ENCODE measurements around the gene ZNF768.
A peak's percentile ranks its signal among the peaks of the same experiment; 100 is the strongest.

The ZNF768 gene

GRCh38 chr16:30526137-30526822 is at the start of gene ZNF768:
Gene ZNF768, minus strand, starts transcription at chr16:30526566. Its CDS starts 153 bp downstream, at chr16:30526413.
- Histone ChIP-seq H3K36me3 (ENCODE audit: low read depth) (peaks cover 10% of the 10 kb centered on the region; the same call in 1 of the 2 replicates), H3K27ac (ENCODE audit: poor library complexity, severe bottlenecking) (peak within 1 kb of the TSS; percentile 82), H3K9me3 (ENCODE audit: severe bottlenecking) (no peaks in the 10 kb centered on the region), H3K4me1 (ENCODE audit: insufficient read depth, poor library complexity, severe bottlenecking) (peaks cover 9% of the 10 kb centered on the region), H3K4me3 (ENCODE audit: severe bottlenecking) (peak within 1 kb of the TSS; percentile 54), H3K27me3 (ENCODE audit: insufficient read depth, poor library complexity, severe bottlenecking) (no peaks in the 10 kb centered on the region)
- no peak for DNase-seq (ENCODE audit: low spot score)
- peak; percentile 6; the same call in 1 of the 3 replicates for ATAC-seq (ENCODE audit: low read depth)
- TF ChIP-seq, protein P1, sequence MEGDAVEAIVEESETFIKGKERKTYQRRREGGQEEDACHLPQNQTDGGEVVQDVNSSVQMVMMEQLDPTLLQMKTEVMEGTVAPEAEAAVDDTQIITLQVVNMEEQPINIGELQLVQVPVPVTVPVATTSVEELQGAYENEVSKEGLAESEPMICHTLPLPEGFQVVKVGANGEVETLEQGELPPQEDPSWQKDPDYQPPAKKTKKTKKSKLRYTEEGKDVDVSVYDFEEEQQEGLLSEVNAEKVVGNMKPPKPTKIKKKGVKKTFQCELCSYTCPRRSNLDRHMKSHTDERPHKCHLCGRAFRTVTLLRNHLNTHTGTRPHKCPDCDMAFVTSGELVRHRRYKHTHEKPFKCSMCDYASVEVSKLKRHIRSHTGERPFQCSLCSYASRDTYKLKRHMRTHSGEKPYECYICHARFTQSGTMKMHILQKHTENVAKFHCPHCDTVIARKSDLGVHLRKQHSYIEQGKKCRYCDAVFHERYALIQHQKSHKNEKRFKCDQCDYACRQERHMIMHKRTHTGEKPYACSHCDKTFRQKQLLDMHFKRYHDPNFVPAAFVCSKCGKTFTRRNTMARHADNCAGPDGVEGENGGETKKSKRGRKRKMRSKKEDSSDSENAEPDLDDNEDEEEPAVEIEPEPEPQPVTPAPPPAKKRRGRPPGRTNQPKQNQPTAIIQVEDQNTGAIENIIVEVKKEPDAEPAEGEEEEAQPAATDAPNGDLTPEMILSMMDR (IDR thresholded peaks at IDR 0.05; ENCODE audit: poor library complexity, severe bottlenecking), result no peak

DNA sequence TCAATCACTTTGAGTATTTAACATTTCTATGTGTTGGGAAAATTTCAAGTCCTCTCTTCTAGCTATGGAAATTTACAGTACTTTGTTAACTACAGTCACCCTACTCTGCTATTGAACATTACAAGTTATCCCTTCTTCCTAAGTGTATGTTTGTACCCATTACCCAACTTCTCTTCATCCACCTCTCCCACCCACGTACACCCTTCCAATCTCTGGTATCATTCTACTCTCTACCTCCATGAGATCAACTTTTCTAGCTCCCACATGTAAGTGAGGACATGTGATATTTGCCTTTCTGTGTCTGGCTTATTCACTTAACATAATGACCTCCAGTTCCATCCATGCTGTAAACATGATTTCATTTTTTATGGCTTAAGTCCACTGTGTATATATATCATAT is 48.3 kb upstream of the ZNF768 start:
- Histone ChIP-seq H3K27ac (ENCODE audit: poor library complexity, severe bottlenecking) (no peak overlapping the region), H3K9me3 (ENCODE audit: severe bottlenecking) (no peaks in the 10 kb centered on the region), H3K4me1 (ENCODE audit: insufficient read depth, poor library complexity, severe bottlenecking) (no peaks in the 10 kb centered on the region), H3K27me3 (ENCODE audit: insufficient read depth, poor library complexity, severe bottlenecking) (no peaks in the 10 kb centered on the region), H3K36me3 (ENCODE audit: low read depth) (peaks cover 27% of the 10 kb centered on the region), H3K4me3 (ENCODE audit: severe bottlenecking) (no peak overlapping the region)
- TF ChIP-seq, protein P1 (IDR thresholded peaks at IDR 0.05; ENCODE audit: poor library complexity, severe bottlenecking), result no peak
- DNase-seq (ENCODE audit: low spot score) (no peak), ATAC-seq (ENCODE audit: low read depth) (no peak)

GRCh38 chr16:30571445-30572322 is 45.3 kb upstream of the ZNF768 start, which contains the start of gene ZNF688:
Gene ZNF688, minus strand, starts transcription at chr16:30571714. Its CDS starts 85 bp downstream, at chr16:30571629.
- Histone ChIP-seq H3K36me3 (ENCODE audit: low read depth) (peaks cover 5% of the 10 kb centered on the region; the same call in 1 of the 2 replicates), H3K9me3 (ENCODE audit: severe bottlenecking) (no peaks in the 10 kb centered on the region), H3K27me3 (ENCODE audit: insufficient read depth, poor library complexity, severe bottlenecking) (no peaks in the 10 kb centered on the region), H3K4me1 (ENCODE audit: insufficient read depth, poor library complexity, severe bottlenecking) (peaks cover 15% of the 10 kb centered on the region), H3K27ac (ENCODE audit: poor library complexity, severe bottlenecking) (peak within 1 kb of the TSS; percentile 83), H3K4me3 (ENCODE audit: severe bottlenecking) (peak within 1 kb of the TSS; percentile 56)
- DNase-seq (ENCODE audit: low spot score), result peak; percentile 92
- ATAC-seq (ENCODE audit: low read depth), result peak; percentile 80
- TF ChIP-seq, protein P1 (IDR thresholded peaks at IDR 0.05; ENCODE audit: poor library complexity, severe bottlenecking), result no peak

- H3K36me3 ChIP-seq (ENCODE audit: low read depth), result peaks cover 4% of the 10 kb centered on the region; the same call in 1 of the 2 replicates
- peak; percentile 0; the same call in 1 of the 3 replicates for ATAC-seq (ENCODE audit: low read depth)
- H3K4me3 ChIP-seq (ENCODE audit: severe bottlenecking), result peak overlapping the region; percentile 56
- DNase-seq (ENCODE audit: low spot score), result no peak
- no peaks in the 10 kb centered on the region for H3K9me3 ChIP-seq (ENCODE audit: severe bottlenecking)
- peak overlapping the region; percentile 83 for H3K27ac ChIP-seq (ENCODE audit: poor library complexity, severe bottlenecking)
- H3K27me3 ChIP-seq (ENCODE audit: insufficient read depth, poor library complexity, severe bottlenecking), result no peaks in the 10 kb centered on the region
- peaks cover 15% of the 10 kb centered on the region for H3K4me1 ChIP-seq (ENCODE audit: insufficient read depth, poor library complexity, severe bottlenecking)
- TF ChIP-seq, protein P1 (IDR thresholded peaks at IDR 0.05; ENCODE audit: poor library complexity, severe bottlenecking), result no peak
Measured at GRCh38 chr16:30570636-30571444, 44.5 kb upstream of the ZNF768 start.
